Measurements from ENCODE around the gene KCTD16.

GRCh38 chr5:144462577-144462976 is 291.9 kb downstream of the KCTD16 start:
- TF ChIP-seq SUZ12 (IDR thresholded peaks at IDR 0.05) (no peak), SP1 (IDR thresholded peaks at IDR 0.05) (no peak), ZNF384 (IDR thresholded peaks at IDR 0.05) (no peak), TARDBP (IDR thresholded peaks at IDR 0.05) (no peak), ELF4 (IDR thresholded peaks at IDR 0.05) (no peak), FOXK2 (IDR thresholded peaks at IDR 0.05) (no peak), LEF1 (IDR thresholded peaks at IDR 0.05; ENCODE audit: borderline replicate concordance) (no peak), CTBP1 (IDR thresholded peaks at IDR 0.05; ENCODE audit: borderline replicate concordance) (no peak), PKNOX1 (IDR thresholded peaks at IDR 0.05) (no peak)
